GM21423 (cell line): ENCODE results near the gene NME4.
"Not testable (repeated sequence)": the region's sequence is repeated elsewhere in the genome, so short reads cannot be mapped to it uniquely, and the experiment has no call there.

Experiments
- ATAC-seq: cut with Tn5 transposase; IDR thresholded peaks from one replicate; pipeline ENCODE4 v1.9.1; 2021; ENCODE audit warnings: mild to moderate bottlenecking, moderate library complexity; ENCODE audit not compliant: unreplicated experiment

The NME4 gene

DNA sequence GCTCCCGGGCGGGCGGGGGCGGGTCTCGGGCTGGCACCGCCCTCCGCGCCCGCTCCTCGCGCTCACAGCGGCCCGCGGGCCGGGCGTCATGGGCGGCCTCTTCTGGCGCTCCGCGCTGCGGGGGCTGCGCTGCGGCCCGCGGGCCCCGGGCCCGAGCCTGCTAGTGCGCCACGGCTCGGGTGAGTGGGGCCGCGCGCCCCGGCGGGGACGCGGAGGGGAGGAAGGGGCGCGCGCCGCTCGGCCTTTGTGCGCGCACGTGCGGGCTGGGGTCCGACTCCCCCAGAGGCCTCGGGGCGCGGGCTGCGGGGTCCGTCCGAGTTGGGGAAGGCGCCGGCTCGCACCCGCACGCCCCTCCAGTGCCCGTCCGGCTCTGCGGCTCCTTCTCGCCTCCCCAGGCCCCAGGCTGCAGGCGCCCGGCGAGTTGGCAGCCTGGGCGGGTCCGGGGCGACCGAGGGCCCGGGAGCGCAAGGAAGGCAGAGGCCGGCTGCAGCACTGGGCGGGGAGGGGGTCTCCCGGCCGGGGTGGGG, at the start of gene NME4:
Gene NME4, plus strand, starts transcription at position 65 of the 527 bp plus-strand sequence. Its CDS starts 24 bp downstream, at position 89.
- ATAC-seq, result no peak

DNA sequence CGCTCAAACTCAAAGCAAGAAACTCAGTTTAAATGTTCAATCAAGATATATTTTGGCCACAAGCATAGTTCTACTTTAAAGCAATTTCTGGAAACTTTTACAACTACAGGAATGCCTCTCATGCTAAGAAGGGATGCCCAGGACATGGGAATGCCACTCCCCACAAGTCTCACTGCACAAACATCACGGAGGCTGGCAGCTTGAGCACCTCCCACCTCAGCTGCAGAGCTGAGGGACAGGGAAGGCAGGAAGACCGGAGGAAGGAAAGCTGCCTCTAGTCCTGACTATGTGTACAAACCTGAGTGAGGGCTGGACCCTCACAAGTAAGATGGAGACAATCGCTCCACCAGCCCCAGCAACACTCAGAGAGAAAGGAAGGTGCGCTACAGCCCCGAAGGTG, 49.8 kb upstream of the NME4 start:
- no peak for ATAC-seq

DNA sequence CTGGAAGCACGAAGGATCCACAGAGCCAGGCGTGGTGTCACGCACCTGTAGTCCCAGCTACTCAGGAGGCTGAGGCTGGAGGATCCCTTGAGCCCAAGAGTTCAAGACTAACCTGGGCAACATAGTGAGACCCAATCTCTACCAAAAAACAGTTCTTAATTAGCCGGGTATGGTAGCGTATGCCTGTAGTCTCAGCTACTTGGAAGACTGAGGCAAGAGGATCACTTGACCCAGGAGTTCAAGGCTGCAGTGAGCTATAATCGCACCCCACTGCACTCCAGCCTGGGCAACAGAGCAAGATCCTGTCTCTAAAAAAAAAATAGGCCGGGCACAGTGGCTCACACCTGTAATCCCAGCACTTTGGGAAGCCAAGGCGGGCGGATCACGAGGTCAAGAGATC, 48.5 kb upstream of the NME4 start:
- not testable (repeated sequence) for ATAC-seq

- peak; percentile 21 for ATAC-seq
These were observed 47.8 kb upstream of the NME4 start for GRCh38 chr16:349211-349610.

GRCh38 chr16:350203-350602, 46.8 kb upstream of the NME4 start:
- no peak for ATAC-seq

- ATAC-seq, result peak; percentile 21
These were observed 45.0 kb upstream of the NME4 start for GRCh38 chr16:351804-352520.

DNA sequence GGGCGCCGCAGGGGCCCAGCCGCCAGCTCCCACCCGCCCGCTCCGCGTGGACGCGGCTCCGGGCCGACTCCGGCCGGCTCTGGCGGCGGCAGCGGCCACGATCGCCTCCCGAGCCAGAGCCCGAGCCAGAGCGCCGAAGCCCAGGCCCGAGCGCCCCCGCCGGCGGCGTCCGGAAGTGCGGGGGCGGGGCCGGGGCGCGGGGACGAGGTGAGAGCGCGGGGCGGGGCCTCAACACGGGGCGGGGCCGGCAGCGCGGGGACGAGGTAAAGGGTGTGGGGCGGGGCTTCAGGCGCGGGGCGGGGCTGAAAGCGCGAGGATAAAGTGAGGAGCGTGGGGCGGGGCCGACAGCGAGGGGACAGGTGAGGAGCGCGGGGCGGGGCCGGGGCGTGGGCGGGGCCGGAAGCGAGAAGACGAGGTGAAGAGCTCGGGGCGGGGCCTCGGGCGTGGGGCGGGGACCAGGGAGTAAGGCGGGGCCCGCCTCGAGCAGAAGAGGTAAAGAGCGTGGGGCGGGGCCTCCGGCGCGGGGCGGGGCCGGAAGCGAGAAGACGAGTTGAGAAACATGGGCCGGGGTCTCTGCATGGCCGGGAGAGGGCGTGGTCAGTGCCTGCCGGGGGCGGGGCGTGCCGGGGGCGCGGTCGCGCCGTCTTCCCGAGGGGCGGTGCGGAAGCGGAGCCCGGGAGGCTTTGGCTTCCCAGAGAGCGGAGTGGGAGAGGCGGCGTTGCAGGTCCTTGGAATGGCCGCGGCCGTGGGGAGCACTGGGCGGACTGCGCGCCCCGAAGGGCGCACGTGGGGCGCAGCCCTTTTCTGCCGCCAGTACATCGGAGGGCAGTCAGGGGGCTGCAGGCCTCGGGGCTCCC, 44.2 kb upstream of the NME4 start, which contains the start of gene AXIN1:
Gene AXIN1, minus strand, starts transcription at position 177 of the 857 bp plus-strand sequence. CDS start 5,698 bp downstream, outside the sequence.
- ATAC-seq, result peak; percentile 54

- ATAC-seq, result no peak
These were observed 43.4 kb upstream of the NME4 start for GRCh38 chr16:353404-354290.

- ATAC-seq, result no peak
These were observed 42.6 kb upstream of the NME4 start for GRCh38 chr16:354291-354881.

GRCh38 chr16:354971-355461, 42.0 kb upstream of the NME4 start:
- no peak for ATAC-seq

DNA sequence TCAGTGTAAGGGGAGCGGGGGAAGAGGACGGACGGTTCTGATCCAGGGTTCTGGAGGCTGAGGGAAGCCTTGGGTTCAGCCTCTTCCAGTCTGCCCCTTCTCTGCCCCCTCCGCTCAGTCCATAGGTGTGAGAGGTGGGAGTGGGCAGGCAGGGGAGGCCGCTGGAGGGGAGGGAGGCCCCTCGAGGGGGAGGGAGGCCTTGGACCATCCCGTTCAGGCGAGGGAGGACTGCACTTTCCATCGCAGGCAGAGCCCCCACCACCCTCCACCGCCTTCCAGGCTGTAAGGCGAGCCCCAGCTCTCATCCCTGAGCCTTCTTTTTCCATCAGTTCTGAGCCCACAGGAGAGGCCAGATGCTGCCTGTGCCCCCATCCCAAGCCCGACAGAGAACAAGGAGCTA, 40.3 kb upstream of the NME4 start:
- no peak for ATAC-seq

DNA sequence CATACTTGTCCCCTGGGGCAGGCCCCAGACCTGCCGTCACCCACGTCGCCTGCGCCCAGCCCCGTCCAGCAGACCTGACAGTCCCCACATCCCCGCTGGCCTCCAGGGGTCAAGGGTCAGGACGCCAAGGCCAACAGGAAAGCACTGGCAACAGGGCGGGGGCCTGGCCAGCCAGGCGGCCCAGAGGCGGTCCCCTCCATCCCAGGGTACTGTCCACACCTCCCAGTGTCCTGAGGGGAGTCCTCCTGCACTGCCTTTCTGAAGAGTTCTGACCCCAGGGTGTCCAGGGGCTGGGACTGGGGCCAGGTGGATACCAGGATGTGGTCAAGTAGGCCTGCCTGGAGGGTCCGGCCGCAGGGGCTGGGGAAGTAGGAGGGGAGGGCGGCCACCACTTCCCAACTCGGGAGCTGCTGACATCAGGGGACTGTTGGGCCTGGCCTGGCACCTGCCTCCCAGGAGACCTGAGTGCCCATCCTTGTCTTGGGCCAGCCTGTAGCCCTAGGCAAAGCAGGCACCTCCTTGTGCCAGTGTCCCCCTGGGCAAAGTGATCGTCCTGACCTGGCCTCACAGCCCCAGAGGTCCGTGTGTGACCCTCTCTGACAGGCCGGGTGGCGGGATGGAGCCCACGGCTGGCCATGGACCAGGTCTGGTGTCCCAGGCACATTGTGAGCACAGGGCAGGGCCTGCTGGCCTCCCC, 37.8 kb upstream of the NME4 start:
- no peak for ATAC-seq

DNA sequence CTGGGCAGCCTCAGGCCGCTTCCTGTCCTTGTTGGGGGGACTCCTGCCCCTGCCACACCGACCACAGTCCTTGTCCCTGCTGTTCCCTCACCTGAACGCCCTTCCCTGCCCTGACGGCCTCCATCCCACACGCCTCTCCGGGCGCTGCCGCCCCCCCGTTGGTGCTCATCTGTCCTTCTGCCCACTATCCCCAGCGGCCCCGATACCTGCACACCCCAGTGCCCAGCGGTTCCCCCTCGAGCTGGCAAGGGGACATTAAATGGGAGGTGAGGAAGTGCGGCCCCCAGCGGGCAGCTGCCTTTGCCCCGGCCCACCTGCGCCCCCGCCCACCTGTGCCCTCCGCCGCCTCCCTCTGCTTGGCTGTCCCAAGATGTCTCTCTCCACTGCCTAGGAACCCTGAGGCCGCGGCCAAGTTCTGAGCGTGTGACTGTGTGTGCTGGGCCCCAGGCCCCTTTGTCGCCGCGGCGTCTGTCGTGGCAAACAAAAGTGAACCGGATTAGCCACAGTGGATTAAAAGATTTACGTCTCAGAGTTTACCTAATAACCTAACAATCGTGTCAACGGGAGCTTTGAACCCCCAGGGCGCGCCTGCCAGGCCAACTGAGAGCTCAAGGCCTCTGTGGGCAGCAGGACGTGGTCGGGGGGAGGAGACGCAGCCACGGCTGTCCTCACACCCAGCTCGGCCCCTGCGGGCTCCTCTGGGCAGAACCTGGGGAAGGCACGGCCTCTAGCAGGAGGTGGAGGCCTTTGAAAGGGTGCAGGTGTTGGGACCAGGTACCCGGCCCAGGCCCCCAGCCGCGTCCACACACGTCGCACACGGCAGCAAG, 36.9 kb upstream of the NME4 start:
- ATAC-seq, result no peak

DNA sequence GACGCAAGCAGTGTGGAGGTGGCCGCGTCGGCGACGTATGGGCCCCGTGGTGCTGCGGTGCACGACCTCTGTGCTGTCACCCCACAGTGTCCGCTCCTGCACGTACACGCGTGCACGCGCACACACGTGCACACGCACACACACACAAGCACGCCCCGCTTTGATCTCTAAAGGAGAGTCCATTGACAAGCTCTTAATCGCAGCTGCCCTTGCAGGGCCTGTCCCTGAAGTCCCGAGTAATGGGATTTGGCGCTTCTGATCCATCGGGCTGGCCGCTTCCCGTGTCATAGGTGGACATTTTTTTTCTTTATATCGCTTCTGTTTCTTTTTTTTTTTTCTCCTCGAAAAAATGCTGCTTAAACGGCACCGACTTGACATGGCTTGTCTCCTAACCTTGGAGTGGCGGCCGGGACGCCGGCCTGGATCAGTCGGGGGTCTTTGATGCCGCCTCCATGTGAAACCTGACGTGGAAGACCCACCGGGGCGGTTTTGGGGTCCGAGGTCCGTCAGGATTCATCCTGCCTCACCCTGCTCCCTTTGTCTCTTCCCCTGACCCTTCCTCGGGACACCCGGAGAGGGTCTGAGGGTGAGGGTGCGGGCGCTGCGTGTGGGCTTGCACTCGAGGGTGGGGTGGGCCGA, 36.2 kb upstream of the NME4 start:
- no peak for ATAC-seq

- ATAC-seq, result no peak
These were observed 35.6 kb upstream of the NME4 start for GRCh38 chr16:361341-361871.

DNA sequence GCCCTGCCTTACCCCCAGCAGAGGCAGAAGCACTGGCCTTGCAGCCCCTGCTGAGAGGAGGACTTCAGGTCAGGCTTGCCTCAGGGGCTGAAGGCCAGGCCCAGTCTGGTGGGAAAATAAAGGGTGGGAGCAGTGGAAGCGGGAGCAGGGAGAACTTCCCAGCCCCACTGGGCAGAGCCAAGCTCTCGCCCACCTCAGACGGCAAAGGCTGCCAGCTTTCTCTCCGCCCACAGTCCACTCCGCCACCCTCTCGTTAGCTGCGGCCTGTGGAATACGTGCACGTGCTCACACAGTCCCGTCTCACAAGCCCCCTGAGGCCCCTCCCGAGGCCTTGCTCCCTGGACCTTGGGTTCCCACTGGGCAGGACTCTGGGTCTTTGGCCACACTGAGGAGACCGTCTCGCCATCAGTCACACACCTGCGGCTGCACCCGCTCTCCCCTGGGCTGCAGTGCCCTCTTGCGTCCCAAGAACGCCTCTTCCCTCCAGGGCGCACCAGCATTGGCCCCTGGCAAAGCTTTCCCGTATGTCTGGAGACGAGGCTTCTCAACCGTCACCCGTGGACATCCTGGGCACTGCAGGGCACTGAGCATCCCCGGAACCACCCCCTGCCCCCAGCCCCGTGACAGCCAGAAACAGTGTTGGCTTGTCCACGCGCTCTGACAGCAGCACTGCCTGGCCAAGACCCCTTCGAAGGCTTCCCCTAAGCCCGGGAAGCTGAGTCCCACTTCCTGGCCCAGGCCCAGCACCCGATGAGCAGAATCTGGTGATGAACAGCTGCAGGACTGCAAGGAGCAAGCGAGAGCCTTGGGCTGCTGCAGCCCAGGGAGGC, 34.9 kb upstream of the NME4 start:
- peak; percentile 50 for ATAC-seq

GRCh38 chr16:362702-362999, 34.3 kb upstream of the NME4 start:
- ATAC-seq, result not testable (repeated sequence)
